HCT116 (cell line): Measurements from ENCODE around the gene NUDT4. TPM values are rescaled to one million over a fixed set of nuclear protein-coding genes. Genes with fewer than 3 reads are reported as not detected.

Source experiments
- ATAC-seq: fragments of 200-7000 bp; cut with Tn5 transposase; 2 replicates; pipeline ENCODE4 v1.9.1; 2020; ENCODE audit warnings: mild to moderate bottlenecking, moderate library complexity
- BruUV-seq: library from RNA; stranded (reverse); fragments of 400-500 nt; replicated peaks from 2 replicates; lab custom pipeline; 2021; lab: Mats Ljungman, UMichigan
- CTCF ChIA-PET: fragments of 300-600 bp; sonication (Branson Sonifier 250); formaldehyde crosslinking; loops from one replicate; lab custom pipeline; 2021; ENCODE audit warnings: antibody characterized with exemption; lab: Charles Lee
- POLR2A ChIA-PET: fragments of 300-600, 350-600 bp; sonication (Branson Sonifier 250); formaldehyde crosslinking; loops from one replicate; lab custom pipeline; 2021; ENCODE audit warnings: antibody characterized with exemption; lab: Charles Lee
- RAD21 ChIA-PET, 2 experiments: fragments of 300-600 bp; sonication (Branson Sonifier 250); formaldehyde crosslinking; loops; one replicate each; lab custom pipeline; 2023; ENCODE audit warnings: low total read pairs in 2 of 2; ENCODE audit not compliant: uncharacterized antibody in 2 of 2, unreplicated experiment in 2 of 2, low non-redundant PET in 1 of 2; lab: Charles Lee
- DNase-seq: peaks from one replicate; pipeline ENCODE4 v3.0.0-alpha.2; 2010; ENCODE audit warnings: low read depth, low spot score
- H2AFZ ChIP-seq: fragments of 200-600 bp; shearing (Covaris generic), sonication (generic); 2 replicates; pipeline ENCODE4 v1.6.1; 2017; ENCODE audit warnings: low read depth, mixed run types, mixed read lengths, antibody characterized with exemption, low read length; ENCODE audit not compliant: poor library complexity, severe bottlenecking
- H3K27ac ChIP-seq: 2 replicates; pipeline ENCODE4 v1.5.1; 2012; ENCODE audit warnings: low read depth, low read length
- H3K27me3 ChIP-seq: fragments of 200-600 bp; sonication (generic); 2 replicates; pipeline ENCODE4 v1.6.1; 2016; ENCODE audit warnings: mixed run types, low read length, mixed read lengths; ENCODE audit not compliant: insufficient read depth
- H3K36me3 ChIP-seq, 2 experiments: fragments of 200-500 bp in 1 of 2; fragments of 200-600 bp in 1 of 2; sonication (Bioruptor generic) in 1 of 2; sonication (generic) in 1 of 2; 2 replicates each; pipeline versions ENCODE4 v1.5.1 to v1.6.1; 2014 to 2016; ENCODE audit warnings: low read length in 2 of 2, inconsistent platforms in 1 of 2, mixed read lengths in 1 of 2, mixed run types in 1 of 2; ENCODE audit not compliant: insufficient read depth in 2 of 2, control insufficient read depth in 1 of 2
- H3K4me1 ChIP-seq, 2 experiments: fragments of 200-600 bp in 1 of 2; sonication (generic) in 1 of 2; 2 replicates each; pipeline versions ENCODE4 v1.5.1 to v1.6.1; 2012 to 2017; ENCODE audit warnings: low read length in 2 of 2, inconsistent platforms in 1 of 2, mild to moderate bottlenecking in 1 of 2, mixed read lengths in 1 of 2, mixed run types in 1 of 2, moderate library complexity in 1 of 2; ENCODE audit not compliant: insufficient read depth in 2 of 2, control insufficient read depth in 1 of 2
- H3K4me2 ChIP-seq: fragments of 200-600 bp; sonication (generic); 2 replicates; pipeline ENCODE4 v1.6.1; 2017; ENCODE audit warnings: mixed run types, low read length, mixed read lengths
- H3K4me3 ChIP-seq, 2 experiments: fragments of 200-600 bp in 1 of 2; sonication (generic) in 1 of 2; replicated peaks in 1 of 2; 2 replicates each; pipeline ENCODE4 v1.5.1; 2011 to 2016; ENCODE audit warnings: low read length in 2 of 2, control low read depth in 1 of 2, low read depth in 1 of 2, mild to moderate bottlenecking in 1 of 2, mixed read lengths in 1 of 2, mixed run types in 1 of 2
- H3K79me2 ChIP-seq: fragments of 200-600 bp; sonication (generic); 2 replicates; pipeline ENCODE4 v1.6.1; 2017; ENCODE audit warnings: mild to moderate bottlenecking, mixed run types, low read length, moderate library complexity, mixed read lengths; ENCODE audit not compliant: insufficient read depth
- H3K9ac ChIP-seq: fragments of 200-600 bp; sonication (generic); 2 replicates; pipeline ENCODE4 v1.6.1; 2016; ENCODE audit warnings: low read length, mixed read lengths
- H3K9me2 ChIP-seq: fragments of 200-600 bp; sonication (generic), shearing (Covaris generic); 2 replicates; pipeline ENCODE4 v1.6.1; 2017; ENCODE audit warnings: mixed run types, mild to moderate bottlenecking, moderate library complexity; ENCODE audit not compliant: insufficient read depth
- H3K9me3 ChIP-seq, 2 experiments: fragments of 200-500 bp in 1 of 2; fragments of 200-600 bp in 1 of 2; sonication (Bioruptor generic) in 1 of 2; sonication (generic) in 1 of 2; 2 replicates each; pipeline ENCODE4 v1.6.1; 2014 to 2017; ENCODE audit warnings: low read length in 2 of 2, mixed read lengths in 2 of 2, inconsistent platforms in 1 of 2, low read depth in 1 of 2, mild to moderate bottlenecking in 1 of 2, mixed run types in 1 of 2, moderate library complexity in 1 of 2; ENCODE audit not compliant: control insufficient read depth in 1 of 2, insufficient read depth in 1 of 2
- H4K20me1 ChIP-seq: fragments of 200-600 bp; sonication (generic), shearing (Covaris generic); 2 replicates; pipeline ENCODE4 v1.6.1; 2017; ENCODE audit warnings: mixed run types, mild to moderate bottlenecking, moderate library complexity; ENCODE audit not compliant: insufficient read depth
- CBX3 ChIP-seq: IDR thresholded peaks from 2 replicates; pipeline ENCODE4 v1.6.1; 2012; ENCODE audit warnings: low read depth
- EGR1 ChIP-seq: IDR thresholded peaks from 2 replicates; pipeline ENCODE4 v1.6.1; 2012; ENCODE audit warnings: low read depth
- ELF1 ChIP-seq: IDR thresholded peaks from 2 replicates; pipeline ENCODE4 v1.6.1; 2012; ENCODE audit warnings: low read depth, borderline replicate concordance
- EZH2 ChIP-seq: fragments of 200-600 bp; sonication (generic); IDR thresholded peaks from 2 replicates; pipeline ENCODE4 v1.6.1; 2017; ENCODE audit warnings: antibody characterized with exemption, mixed run types
- JUND ChIP-seq: IDR thresholded peaks from 2 replicates; pipeline ENCODE4 v1.6.1; 2012
- POLR2A ChIP-seq: IDR thresholded peaks from 2 replicates; pipeline ENCODE4 v1.7.0; 2011; ENCODE audit warnings: borderline replicate concordance; ENCODE audit not compliant: insufficient read depth, insufficient read length; ENCODE audit errors: extremely low read depth
- POLR2AphosphoS5 ChIP-seq: IDR thresholded peaks from 2 replicates; pipeline ENCODE4 v1.6.1; 2011; ENCODE audit warnings: mild to moderate bottlenecking, low read depth, low read length, moderate library complexity
- RAD21 ChIP-seq: IDR thresholded peaks from 2 replicates; pipeline ENCODE4 v1.6.1; 2012; ENCODE audit warnings: low read depth, mild to moderate bottlenecking
- TCF7L2 ChIP-seq: IDR thresholded peaks from 2 replicates; pipeline ENCODE4 v1.7.0; 2011; ENCODE audit warnings: borderline replicate concordance, inconsistent platforms; ENCODE audit not compliant: insufficient read depth, insufficient read length; ENCODE audit errors: extremely low read depth
- ZNF274 ChIP-seq: fragments of 200-500 bp; sonication (Bioruptor generic); IDR thresholded peaks from 2 replicates; pipeline ENCODE4 v1.6.1; 2014; ENCODE audit warnings: mild to moderate bottlenecking, low read depth, low read length, inconsistent platforms
- intact Hi-C: fragments of 100-400 bp; cut with micrococcal nuclease; formaldehyde crosslinking; loops from 2 replicates; pipeline ENCODE4 v1.10.0; 2022
- total RNA-seq: library from RNA; stranded (reverse); gene quantifications from one replicate; pipeline ENCODE4 v1.2.1, GENCODE V29; 2021; ENCODE audit not compliant: unreplicated experiment
- TF ChIP-seq, protein P1 (sequence below): IDR thresholded peaks from 2 replicates; pipeline ENCODE4 v1.6.1; 2012
- TF ChIP-seq, protein P2 (sequence below): IDR thresholded peaks from 2 replicates; pipeline ENCODE4 v1.6.1; 2012; ENCODE audit warnings: low read depth
- TF ChIP-seq, protein P3 (sequence below): IDR thresholded peaks from 2 replicates; pipeline ENCODE4 v1.6.1; 2011; ENCODE audit warnings: mild to moderate bottlenecking, low read length, moderate library complexity; ENCODE audit not compliant: insufficient replicate concordance; ENCODE audit errors: extremely low read depth

The NUDT4 gene
- total RNA-seq, 1 experiment from 2014 or later: 41.2 TPM

DNA sequence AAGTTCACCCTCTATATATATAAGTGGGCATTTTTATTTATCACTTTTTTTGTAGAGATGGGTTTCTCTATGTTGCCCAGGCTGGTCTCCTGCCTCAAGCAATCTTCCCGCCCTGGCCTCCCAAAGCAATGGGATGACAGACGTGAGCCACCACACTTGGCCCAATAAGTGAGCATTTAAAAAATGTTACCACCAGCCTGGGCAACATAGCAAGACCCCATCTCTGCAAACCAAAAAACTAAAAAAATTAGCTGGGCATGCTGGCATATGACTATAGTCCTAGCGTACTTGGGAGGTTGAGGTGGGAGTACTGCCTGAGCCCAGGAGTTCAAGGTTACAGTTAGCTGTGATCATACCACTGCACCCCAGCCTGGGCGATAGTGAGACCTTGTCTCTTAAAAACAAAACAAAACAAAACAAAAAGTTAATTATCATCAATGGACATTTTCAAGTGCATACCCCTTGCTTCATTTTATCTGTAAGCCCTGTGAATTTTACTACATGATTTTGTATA is 40.3 kb downstream of the NUDT4 start:
- ChIA-PET CTCF (no interaction called here), POLR2A (no interaction called here), RAD21 (no interaction called here)
- Histone ChIP-seq H3K9me2 (no peaks in the 10 kb centered on the region), H3K4me2 (no peak overlapping the region), H3K9me3 (no peaks in the 10 kb centered on the region), H3K9ac (no peak overlapping the region), H2AFZ (no peak overlapping the region), H3K79me2 (peaks cover 99% of the 10 kb centered on the region), H3K27me3 (no peaks in the 10 kb centered on the region), H3K4me1 (no peaks in the 10 kb centered on the region), H4K20me1 (peaks cover 65% of the 10 kb centered on the region), H3K36me3 (no peaks in the 10 kb centered on the region), H3K27ac (no peak overlapping the region), H3K4me3 (no peak overlapping the region)
- intact Hi-C loops: no loop called here
- DNase-seq: no peak
- TF ChIP-seq, protein P1, sequence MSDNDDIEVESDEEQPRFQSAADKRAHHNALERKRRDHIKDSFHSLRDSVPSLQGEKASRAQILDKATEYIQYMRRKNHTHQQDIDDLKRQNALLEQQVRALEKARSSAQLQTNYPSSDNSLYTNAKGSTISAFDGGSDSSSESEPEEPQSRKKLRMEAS: no peak
- TF ChIP-seq POLR2AphosphoS5: no peak
- TF ChIP-seq POLR2A: no peak
- TF ChIP-seq EZH2: no peak
- no peak for TF ChIP-seq ELF1
- no peak for ATAC-seq
- no TSS peak for BruUV-seq

DNA sequence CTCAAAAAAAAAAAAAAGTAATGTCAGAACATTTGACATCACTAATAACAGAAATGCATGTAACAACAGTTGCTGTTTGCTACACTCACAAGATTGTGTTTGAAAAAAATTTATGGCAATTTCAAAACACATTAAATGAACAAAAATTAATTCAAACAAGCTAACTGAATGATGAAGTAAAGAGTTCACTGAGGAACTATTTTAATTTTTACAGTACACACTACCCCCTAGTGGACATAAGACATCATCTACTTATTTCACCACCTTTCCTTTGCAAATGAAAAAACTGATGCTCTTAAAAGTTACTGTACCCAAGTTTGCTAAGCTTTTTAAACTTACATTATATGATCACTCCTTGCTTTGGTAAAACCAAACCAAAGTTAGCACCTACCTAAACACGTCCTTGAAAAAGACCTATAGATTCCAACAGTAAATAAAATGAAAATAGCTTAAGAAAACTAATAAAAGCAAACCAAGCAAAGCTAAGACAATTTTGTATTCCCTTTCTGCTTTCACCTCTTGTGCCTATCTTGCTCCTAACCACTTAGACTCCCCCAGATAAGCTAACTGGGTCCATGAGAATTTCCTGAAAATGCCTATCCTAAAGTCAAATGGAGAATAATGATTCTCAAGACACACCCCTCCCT is 41.8 kb downstream of the NUDT4 start:
- Histone ChIP-seq H2AFZ (no peak overlapping the region), H3K9me2 (no peaks in the 10 kb centered on the region), H3K4me3 (no peak overlapping the region), H3K9ac (no peak overlapping the region), H3K4me2 (no peak overlapping the region), H3K4me1 (no peaks in the 10 kb centered on the region), H3K36me3 (no peaks in the 10 kb centered on the region), H3K27ac (no peak overlapping the region), H4K20me1 (peaks cover 79% of the 10 kb centered on the region), H3K27me3 (no peaks in the 10 kb centered on the region), H3K79me2 (peaks cover 100% of the 10 kb centered on the region), H3K9me3 (no peaks in the 10 kb centered on the region)
- BruUV-seq: no TSS peak
- CTCF ChIA-PET: interaction anchor here (0.7 to 3.8 kb wide), 24 partner anchors 8 to 811 kb away, joined by 3 to 35 read pairs (median 3); partner anchors contain the start of gene EEA1
- ATAC-seq (peak; percentile 57), DNase-seq (no peak)
- POLR2A ChIA-PET: no interaction called here
- RAD21 ChIA-PET: interaction anchor here (0.8 to 1.4 kb wide), 3 partner anchors 432 to 683 kb away, joined by 3 to 5 read pairs (median 4); no protein-coding TSS in a partner anchor
- intact Hi-C loops: loop anchor here (1.0 kb wide), 1 partner anchor 683 kb away; no protein-coding TSS in a partner anchor
- TF ChIP-seq, protein P2, sequence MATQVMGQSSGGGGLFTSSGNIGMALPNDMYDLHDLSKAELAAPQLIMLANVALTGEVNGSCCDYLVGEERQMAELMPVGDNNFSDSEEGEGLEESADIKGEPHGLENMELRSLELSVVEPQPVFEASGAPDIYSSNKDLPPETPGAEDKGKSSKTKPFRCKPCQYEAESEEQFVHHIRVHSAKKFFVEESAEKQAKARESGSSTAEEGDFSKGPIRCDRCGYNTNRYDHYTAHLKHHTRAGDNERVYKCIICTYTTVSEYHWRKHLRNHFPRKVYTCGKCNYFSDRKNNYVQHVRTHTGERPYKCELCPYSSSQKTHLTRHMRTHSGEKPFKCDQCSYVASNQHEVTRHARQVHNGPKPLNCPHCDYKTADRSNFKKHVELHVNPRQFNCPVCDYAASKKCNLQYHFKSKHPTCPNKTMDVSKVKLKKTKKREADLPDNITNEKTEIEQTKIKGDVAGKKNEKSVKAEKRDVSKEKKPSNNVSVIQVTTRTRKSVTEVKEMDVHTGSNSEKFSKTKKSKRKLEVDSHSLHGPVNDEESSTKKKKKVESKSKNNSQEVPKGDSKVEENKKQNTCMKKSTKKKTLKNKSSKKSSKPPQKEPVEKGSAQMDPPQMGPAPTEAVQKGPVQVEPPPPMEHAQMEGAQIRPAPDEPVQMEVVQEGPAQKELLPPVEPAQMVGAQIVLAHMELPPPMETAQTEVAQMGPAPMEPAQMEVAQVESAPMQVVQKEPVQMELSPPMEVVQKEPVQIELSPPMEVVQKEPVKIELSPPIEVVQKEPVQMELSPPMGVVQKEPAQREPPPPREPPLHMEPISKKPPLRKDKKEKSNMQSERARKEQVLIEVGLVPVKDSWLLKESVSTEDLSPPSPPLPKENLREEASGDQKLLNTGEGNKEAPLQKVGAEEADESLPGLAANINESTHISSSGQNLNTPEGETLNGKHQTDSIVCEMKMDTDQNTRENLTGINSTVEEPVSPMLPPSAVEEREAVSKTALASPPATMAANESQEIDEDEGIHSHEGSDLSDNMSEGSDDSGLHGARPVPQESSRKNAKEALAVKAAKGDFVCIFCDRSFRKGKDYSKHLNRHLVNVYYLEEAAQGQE: no peak
- TF ChIP-seq EGR1 (no peak), RAD21 (peak; percentile 46), ZNF274 (no peak), CBX3 (no peak), TCF7L2 (no peak), JUND (no peak)
- TF ChIP-seq, protein P3, sequence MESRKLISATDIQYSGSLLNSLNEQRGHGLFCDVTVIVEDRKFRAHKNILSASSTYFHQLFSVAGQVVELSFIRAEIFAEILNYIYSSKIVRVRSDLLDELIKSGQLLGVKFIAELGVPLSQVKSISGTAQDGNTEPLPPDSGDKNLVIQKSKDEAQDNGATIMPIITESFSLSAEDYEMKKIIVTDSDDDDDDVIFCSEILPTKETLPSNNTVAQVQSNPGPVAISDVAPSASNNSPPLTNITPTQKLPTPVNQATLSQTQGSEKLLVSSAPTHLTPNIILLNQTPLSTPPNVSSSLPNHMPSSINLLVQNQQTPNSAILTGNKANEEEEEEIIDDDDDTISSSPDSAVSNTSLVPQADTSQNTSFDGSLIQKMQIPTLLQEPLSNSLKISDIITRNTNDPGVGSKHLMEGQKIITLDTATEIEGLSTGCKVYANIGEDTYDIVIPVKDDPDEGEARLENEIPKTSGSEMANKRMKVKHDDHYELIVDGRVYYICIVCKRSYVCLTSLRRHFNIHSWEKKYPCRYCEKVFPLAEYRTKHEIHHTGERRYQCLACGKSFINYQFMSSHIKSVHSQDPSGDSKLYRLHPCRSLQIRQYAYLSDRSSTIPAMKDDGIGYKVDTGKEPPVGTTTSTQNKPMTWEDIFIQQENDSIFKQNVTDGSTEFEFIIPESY: no peak
